Testis (tissue), 5 donors: ENCODE data around the gene ZNF628. TPM values are rescaled to one million over a fixed set of nuclear protein-coding genes. Genes with fewer than 3 reads are reported as not detected.

Source experiments
- DNase-seq: peaks from one replicate; pipeline ENCODE4 v3.0.0-alpha.2; 2019
- H3K27ac ChIP-seq, 2 donors: fragments of 200-600 bp; sonication (generic); one replicate each; pipeline ENCODE4 v1.5.1; 2019
- H3K27me3 ChIP-seq: fragments of 200-600 bp; sonication (generic); one replicate; pipeline ENCODE4 v1.5.1; 2019
- H3K36me3 ChIP-seq: fragments of 200-600 bp; sonication (generic); one replicate; pipeline ENCODE4 v1.5.1; 2017; ENCODE audit warnings: low read depth; ENCODE audit errors: missing control alignments
- H3K4me1 ChIP-seq: fragments of 200-600 bp; sonication (generic); one replicate; pipeline ENCODE4 v1.5.1; 2019
- H3K4me3 ChIP-seq, 2 donors: fragments of 200-600 bp; sonication (generic); one replicate each; pipeline ENCODE4 v1.5.1; 2017 to 2019
- H3K9me3 ChIP-seq: fragments of 200-600 bp; sonication (generic); one replicate; pipeline ENCODE4 v1.5.1; 2017
- POLR2A ChIP-seq: fragments of 450-650 bp; IDR thresholded peaks from one replicate; pipeline ENCODE4 v1.6.1; 2017; ENCODE audit warnings: antibody characterized with exemption, mild to moderate bottlenecking, moderate library complexity
- WGBS, 2 donors: methylation state at CpG; one replicate each; pipeline ENCODE4 v1.1.5; 2018; 5-methylcytosine and 5-hydroxymethylcytosine counted together
- intact Hi-C: fragments of 100-400 bp; cut with DNase I; formaldehyde crosslinking; loops from one replicate; pipeline ENCODE4 v1.15.1; 2023; ENCODE audit warnings: low total_unique reads
- long read RNA-seq, 2 donors: transcript quantifications; one replicate each; lab custom pipeline, GENCODE V29; 2026
- polyA plus RNA-seq: library from polyadenylated mRNA; stranded (reverse); fragments of 350-450 nt; fragmentation: Illumina TruSeq; extraction: RNeasy Lipid Tissue Mini Kit (QIAGEN cat#74804); gene quantifications from one replicate; pipeline ENCODE4 v1.2.3, GENCODE V29; 2014; ENCODE audit warnings: low read depth, low replicate concordance; ENCODE audit not compliant: insufficient read depth
- total RNA-seq, 2 donors: library from RNA; depleted of rRNA; stranded (reverse); fragments of >200 nt; gene quantifications; one replicate each; pipeline ENCODE4 v1.2.3, GENCODE V29; 2016
- TF ChIP-seq, protein P1 (sequence below), 3 experiments: fragments of 450-650 bp in 2 of 3; fragments of 200-600 bp in 1 of 3; sonication (generic) in 1 of 3; IDR thresholded peaks; one replicate each; pipeline ENCODE4 v1.5.1; 2016 to 2019; ENCODE audit warnings: antibody characterized with exemption in 3 of 3, mild to moderate bottlenecking in 2 of 3, moderate library complexity in 1 of 3

Gene ZNF628
- total RNA-seq = 10 to 100 TPM; 31.3 to 53.7 TPM
- polyA plus RNA-seq = 33.8 TPM
- long read RNA-seq, donor 1, transcript ZNF628-202 (2 exons, 472 nt) = minor isoform, 5 of 11 reads
- long read RNA-seq, donor 1, transcript ZNF628-201 (1 exons, 3,177 nt) = major isoform, 6 of 11 reads
- long read RNA-seq, donor 1, partial matches to known transcripts = 0 of 11 reads
- long read RNA-seq, donor 1, other reads (novel, unspliced or antisense) = 0 of 11 reads
- long read RNA-seq, donor 2, transcript ZNF628-201 (1 exons, 3,177 nt) = major isoform, 11 of 12 reads
- long read RNA-seq, donor 2, partial matches to known transcripts = 0 of 12 reads
- long read RNA-seq, donor 2, other reads (novel, unspliced or antisense) = 0 of 12 reads

DNA sequence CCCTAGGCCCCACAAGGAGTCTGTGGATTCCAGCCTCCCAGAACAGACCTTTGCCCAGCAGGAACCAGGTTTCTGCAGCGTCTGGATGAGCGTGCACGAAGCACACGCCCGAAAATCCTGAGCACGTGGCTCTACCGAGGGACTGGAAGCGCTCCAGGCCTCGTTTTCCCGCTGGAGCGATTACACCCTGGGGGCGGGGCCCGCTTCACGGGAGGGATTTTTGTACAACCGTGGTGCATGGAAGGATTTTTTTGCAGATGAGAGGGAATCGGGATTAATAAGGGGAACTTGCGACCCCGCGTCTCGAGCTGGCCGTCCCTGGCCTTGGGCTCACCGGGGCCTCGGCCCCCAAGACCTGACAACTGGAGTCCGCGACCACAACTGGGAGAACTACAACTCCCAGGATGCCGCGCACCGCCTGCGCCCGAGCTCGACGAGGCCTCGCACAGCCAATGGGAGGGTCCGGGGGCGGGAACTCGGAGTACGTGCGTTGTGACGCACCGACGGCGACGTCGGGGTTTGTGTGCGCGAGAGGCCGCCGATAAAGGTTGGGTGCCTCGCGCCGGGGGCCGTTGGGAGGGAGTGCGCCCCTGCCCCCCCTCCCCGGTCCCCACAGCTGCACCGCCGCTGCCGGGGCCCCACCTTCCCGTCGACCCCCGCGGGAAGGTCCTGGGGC, at the start of gene ZNF628:
ZNF628 (plus strand) TSS at position 518 of the 676 bp plus-strand sequence. CDS start 3,294 bp downstream, outside the sequence.
- Histone ChIP-seq H3K9me3 (no peaks in the 10 kb centered on the region), H3K27ac (peak within 1 kb of the TSS; percentile 94 to 98), H3K27me3 (no peaks in the 10 kb centered on the region), H3K4me1 (peaks cover 33% of the 10 kb centered on the region), H3K36me3 (no peaks in the 10 kb centered on the region), H3K4me3 (peak within 1 kb of the TSS; percentile 56 to 71)
- intact Hi-C loops = no loop called here
- TF ChIP-seq POLR2A = peak; percentile 27
- TF ChIP-seq, protein P1, sequence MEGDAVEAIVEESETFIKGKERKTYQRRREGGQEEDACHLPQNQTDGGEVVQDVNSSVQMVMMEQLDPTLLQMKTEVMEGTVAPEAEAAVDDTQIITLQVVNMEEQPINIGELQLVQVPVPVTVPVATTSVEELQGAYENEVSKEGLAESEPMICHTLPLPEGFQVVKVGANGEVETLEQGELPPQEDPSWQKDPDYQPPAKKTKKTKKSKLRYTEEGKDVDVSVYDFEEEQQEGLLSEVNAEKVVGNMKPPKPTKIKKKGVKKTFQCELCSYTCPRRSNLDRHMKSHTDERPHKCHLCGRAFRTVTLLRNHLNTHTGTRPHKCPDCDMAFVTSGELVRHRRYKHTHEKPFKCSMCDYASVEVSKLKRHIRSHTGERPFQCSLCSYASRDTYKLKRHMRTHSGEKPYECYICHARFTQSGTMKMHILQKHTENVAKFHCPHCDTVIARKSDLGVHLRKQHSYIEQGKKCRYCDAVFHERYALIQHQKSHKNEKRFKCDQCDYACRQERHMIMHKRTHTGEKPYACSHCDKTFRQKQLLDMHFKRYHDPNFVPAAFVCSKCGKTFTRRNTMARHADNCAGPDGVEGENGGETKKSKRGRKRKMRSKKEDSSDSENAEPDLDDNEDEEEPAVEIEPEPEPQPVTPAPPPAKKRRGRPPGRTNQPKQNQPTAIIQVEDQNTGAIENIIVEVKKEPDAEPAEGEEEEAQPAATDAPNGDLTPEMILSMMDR (IDR thresholded peaks at IDR 0.05) = no peak
- WGBS, 2 donors = 1 to 2% methylated on average over 6 to 61 of the region's 61 CpGs
- DNase-seq = peak; percentile 99

DNA sequence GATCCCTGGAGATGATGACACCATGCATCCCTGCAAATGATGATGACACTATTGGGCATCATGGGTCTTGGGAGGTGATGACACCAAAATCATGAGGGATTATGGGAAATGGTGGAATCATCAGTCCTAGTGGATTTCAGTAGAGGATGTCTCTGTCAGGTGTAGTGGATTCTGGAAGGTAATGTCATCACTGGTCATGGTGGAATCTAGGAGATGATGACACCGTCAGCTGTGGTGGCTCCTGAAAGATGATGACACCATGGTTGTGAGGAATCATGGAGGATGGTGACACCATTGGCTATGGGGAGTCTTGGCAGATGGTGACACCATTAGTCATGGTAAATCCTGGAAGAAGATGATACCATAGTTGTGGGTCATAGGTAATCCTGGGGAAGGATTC, 45.2 kb upstream of the ZNF628 start:
- H3K4me1 ChIP-seq = no peaks in the 10 kb centered on the region
- H3K27ac ChIP-seq = no peak overlapping the region
- H3K9me3 ChIP-seq = no peaks in the 10 kb centered on the region
- H3K27me3 ChIP-seq = no peaks in the 10 kb centered on the region
- TF ChIP-seq, protein P1 (IDR thresholded peaks at IDR 0.05) = no peak
- TF ChIP-seq POLR2A = no peak
- intact Hi-C loops = no loop called here
- H3K36me3 ChIP-seq = no peaks in the 10 kb centered on the region
- no peak overlapping the region for H3K4me3 ChIP-seq
- 89 to 94% methylated on average over 1 of the region's 1 CpG for WGBS, 2 donors
- no peak for DNase-seq

DNA sequence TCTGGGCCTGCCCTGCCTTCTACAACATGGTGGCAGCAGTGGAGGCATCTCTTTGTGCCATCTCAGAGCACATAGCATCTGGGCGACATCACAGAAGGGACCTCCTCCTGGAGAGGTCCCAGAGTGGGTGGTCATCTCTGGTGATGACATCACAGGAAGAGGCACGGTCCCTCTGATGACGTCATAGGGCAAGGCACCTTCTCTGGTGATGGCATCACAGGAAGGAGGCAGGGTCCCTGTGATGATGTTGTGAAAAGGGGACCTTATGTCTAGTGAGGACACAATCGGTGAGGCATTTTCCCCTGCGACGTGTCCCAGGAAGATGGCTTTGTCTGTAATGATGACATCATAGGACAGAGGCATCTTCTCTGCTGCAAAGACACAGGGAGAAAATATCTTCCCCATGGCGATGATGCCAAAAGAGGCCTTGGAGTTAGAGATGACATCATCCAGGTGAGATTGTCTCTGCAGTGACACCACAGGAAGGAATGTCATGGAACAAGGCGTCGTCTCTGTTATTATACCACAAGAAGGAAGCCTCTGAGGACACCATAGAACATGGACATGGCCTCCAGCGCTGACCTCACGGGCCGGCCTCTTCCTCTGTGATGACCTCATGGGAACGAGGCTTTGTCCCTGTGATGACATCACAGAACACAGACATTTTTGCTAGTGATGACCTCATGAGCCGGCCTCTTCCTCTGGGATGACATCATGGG, 44.0 kb upstream of the ZNF628 start:
- Histone ChIP-seq H3K36me3 (no peaks in the 10 kb centered on the region), H3K9me3 (no peaks in the 10 kb centered on the region), H3K27ac (no peak overlapping the region), H3K4me1 (no peaks in the 10 kb centered on the region), H3K27me3 (no peaks in the 10 kb centered on the region), H3K4me3 (no peak overlapping the region)
- WGBS, 2 donors = 85 to 87% methylated on average over 13 to 14 of the region's 14 CpGs
- DNase-seq = no peak
- TF ChIP-seq, protein P1 (IDR thresholded peaks at IDR 0.05) = no peak
- TF ChIP-seq POLR2A = no peak
- intact Hi-C loops = no loop called here

DNA sequence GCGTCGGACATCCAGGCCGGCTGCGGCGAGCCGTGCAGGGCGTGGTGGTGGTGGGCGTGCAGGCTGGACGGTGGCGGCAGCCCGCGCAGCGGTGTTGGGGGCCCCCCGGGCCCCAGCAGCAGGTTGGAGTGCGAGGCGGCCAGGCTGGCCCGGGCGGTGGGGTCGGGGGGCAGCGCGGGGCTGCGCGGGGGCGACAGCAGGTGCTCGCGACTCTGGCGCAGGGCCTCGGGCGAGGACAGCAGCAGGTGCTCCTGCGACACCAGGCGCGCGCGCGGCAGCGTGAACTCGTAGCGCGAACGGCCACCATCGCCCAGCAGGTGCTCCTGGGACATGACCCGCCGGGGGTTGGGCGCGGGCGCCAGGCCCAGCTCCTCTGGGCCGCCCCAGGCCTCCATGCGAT, 43.1 kb upstream of the ZNF628 start:
- no peaks in the 10 kb centered on the region for H3K27me3 ChIP-seq
- no peaks in the 10 kb centered on the region for H3K36me3 ChIP-seq
- H3K9me3 ChIP-seq = no peaks in the 10 kb centered on the region
- no peak for TF ChIP-seq POLR2A
- TF ChIP-seq, protein P1 (IDR thresholded peaks at IDR 0.05) = no peak
- no peak overlapping the region for H3K27ac ChIP-seq
- no peak for DNase-seq
- intact Hi-C loops = no loop called here
- 2 to 13% methylated on average over 3 to 12 of the region's 48 CpGs for WGBS, 2 donors
- no peak overlapping the region for H3K4me3 ChIP-seq
- H3K4me1 ChIP-seq = no peaks in the 10 kb centered on the region
